DMS114 treated with DMSO at 0.1 percent for 48 hours (cell line): Measurements from ENCODE around the gene ZSCAN18.

ENCODE experiments used
- DNase-seq: peaks from one replicate; lab custom pipeline; 2025; ENCODE audit not compliant: unreplicated experiment; lab: John Stamatoyannopoulos, UW

The ZSCAN18 gene

DNA sequence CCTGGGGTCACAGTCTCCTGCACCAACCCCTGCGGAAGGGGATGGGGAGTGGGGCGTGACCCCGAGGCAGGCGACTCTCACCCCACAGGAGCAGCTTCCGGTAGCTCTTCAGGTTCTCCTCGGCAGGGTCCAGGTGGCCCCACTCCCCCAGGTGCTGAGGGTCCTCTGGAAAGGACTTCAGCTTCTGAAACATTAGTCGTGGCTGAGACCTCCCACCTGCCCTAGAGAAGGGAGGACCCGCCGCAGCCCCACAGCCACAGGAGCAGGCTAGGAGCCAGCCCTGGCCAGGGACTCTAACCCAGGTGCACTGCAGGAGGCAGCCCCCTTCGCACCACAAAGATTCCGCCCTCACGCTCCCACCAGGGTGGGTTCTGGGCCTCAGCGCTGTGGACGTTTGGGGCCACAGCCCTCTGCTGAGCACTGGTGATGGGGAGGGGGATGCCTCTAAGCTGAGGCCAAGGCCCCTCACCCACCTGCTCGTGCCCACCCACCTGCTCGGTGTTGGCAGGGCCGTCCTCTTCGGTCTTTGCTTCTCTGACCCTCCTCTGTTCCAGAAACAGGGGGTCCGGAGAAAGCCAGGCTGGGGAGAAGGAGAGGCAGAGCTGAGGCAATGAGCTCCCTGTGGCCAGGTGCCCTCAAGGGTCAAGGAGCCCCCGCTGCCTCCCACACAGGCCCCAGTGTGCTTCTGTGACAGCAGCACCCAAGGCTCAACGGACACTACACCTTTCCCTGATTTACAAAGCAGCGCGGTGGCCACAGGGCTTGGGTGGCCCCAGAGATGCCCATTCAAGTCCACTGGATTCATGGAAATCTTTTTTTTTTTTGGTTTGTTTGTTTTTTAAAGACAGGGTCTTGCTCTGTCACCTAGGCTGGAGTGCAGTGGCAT is 11.0 kb downstream of the ZSCAN18 start:
- DNase-seq, result no peak

DNA sequence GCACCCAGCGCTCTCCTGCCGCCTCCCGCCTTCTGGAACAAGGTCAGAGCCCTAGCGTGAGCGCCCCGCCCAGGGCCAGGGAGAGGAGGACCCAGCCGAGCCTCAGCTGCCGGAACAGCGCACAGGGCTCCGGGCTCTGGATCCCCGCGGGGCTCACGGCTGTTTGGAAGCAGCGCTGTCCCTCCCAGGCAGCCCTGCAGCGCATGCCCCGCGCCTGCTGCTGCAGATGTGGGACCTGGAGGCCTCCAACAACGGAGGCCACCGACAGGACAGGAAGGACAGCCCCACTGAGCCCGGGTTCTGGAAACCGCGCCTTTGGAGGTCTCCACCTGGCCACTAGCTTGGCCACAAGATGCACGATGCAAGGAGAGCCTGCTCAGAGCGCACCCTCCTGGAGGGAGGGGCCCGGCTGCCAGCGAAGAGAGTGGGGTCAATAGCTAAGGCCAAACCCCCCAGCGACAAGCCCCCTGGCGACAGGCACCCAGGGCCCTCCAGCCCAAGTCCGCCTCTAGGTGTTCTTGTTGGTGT is 12.6 kb downstream of the ZSCAN18 start:
- DNase-seq, result no peak

DNA sequence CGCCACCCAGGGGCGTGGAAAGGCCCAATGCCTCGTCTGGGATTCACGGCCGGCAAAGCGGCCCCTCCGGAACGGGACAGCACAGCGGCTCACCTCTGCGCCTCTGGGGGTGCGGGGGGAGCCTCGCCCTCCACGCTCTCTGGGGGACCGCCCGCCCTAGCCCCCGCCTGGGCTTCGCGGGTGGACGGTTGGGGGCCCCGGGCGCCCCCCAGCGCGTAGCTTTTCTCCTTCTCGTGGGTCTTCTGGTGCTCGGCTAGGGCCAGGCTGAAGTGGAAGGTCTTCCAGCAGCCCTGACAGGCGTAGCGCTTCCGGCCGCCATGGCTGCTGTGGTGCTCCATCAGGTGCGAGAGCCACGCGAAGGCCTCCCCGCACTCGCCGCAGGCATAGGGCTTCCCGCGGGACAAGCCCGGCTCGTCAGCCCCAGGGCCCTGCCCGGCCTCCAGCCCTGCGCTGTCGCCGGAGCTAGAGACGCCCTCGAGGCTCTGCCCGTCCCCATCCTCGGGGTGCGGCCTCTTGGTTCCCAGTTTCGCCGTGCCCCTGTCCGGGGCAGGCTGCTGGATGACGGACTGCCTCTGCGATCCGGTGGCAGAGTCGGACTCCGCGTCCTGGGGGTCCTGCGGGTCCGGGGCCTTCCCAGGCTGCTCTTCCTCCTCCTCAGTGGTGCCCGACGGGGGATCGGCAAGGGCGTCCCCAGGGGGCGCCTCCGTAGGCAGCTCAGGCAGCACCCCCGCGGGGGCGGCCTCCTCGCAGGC is 13.3 kb downstream of the ZSCAN18 start:
- no peak for DNase-seq

DNA sequence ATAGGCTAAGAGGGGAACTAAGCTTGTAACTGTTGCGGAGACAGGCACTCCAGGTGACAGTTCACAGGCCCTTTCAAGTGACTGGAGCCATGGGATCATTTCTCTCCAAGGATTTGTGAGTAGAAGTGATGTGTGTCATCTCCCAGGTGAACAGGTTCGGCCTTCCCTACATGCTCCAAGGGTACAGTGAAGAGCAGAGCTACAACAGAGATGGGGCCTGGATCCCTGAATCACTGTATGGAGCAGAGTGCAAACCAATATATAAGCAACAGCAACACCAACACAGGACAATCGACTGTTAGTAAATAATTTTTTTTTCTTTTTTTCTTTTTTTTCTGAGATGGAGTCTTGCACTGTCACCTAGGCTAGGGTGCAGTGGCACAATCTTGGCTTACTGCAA is 15.0 kb downstream of the ZSCAN18 start:
- no peak for DNase-seq

DNA sequence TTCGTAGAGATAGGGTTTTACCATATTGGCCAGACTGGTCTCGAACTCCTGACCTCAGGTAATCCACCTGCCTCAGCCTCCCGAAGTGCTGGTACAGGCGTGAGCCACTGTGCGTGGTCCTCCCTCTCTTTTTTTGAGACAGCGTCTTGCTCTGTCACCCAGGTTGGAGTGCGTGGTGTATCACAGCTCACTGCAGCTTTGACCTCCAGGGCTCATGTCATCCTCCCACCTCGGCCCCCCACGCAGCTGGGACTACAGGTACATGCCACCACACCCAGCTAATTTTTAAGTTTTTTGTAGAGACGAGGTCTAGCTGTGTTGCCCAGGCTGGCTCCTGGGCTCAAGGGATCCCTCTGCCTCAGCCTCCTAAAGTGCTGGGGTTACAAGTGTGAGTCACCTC is 18.2 kb downstream of the ZSCAN18 start:
- no peak for DNase-seq

DNA sequence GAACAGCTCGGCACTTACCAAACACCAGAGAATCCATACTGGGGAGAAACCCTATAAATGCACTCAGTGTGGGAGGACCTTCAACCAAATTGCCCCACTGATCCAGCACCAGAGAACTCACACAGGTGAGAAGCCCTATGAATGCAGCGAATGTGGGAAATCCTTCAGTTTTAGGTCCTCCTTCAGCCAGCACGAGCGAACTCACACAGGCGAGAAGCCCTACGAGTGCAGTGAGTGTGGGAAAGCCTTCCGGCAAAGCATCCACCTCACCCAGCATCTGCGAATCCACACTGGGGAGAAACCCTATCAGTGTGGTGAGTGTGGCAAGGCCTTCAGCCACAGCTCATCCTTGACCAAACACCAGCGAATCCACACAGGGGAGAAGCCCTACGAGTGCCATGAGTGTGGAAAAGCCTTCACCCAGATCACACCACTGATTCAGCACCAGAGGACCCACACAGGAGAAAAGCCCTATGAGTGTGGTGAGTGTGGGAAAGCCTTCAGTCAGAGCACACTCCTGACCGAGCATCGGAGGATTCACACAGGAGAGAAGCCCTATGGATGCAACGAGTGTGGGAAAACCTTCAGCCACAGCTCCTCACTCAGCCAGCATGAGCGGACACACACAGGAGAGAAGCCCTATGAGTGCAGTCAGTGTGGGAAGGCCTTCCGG is 30.7 kb downstream of the ZSCAN18 start:
- DNase-seq, result no peak

DNA sequence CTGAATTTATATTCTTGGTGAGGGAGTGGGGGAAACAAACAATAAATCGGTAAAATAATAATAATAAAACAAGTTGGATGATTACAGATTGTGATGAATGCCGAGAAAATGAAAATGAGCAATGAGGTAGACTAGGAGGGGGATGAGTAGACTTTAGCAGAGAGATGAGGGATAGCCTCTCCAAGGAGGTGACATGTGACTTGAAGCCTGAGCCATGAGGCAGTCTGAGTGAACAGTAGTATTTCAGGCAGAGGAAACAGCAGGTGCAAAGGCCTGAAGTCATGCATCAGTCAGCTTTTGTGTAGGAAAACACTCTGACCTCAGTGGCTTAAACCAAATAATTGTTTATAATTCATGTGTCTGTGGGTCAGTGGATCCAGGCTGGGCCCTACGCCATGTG is 34.3 kb downstream of the ZSCAN18 start:
- no peak for DNase-seq

DNA sequence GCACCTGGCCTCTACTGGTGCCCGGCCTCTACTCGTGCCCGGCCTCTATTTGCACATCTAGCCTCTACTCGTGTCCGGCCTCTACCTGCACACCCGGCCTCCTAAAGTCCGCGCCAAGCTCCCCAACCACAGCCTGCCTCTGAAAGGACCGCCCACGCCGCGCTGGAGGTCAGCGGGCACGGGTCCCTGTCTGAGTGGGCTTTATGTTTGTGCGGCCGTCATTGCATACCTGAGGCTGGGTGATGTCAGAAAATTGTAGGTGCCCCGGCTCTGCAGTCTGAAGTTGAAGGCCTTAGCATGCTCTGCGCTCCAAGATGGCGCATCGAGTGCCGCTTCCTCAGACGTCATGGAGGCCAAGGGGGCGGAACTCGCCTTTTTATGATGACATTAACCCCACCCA is 37.8 kb downstream of the ZSCAN18 start:
- DNase-seq, result no peak

DNA sequence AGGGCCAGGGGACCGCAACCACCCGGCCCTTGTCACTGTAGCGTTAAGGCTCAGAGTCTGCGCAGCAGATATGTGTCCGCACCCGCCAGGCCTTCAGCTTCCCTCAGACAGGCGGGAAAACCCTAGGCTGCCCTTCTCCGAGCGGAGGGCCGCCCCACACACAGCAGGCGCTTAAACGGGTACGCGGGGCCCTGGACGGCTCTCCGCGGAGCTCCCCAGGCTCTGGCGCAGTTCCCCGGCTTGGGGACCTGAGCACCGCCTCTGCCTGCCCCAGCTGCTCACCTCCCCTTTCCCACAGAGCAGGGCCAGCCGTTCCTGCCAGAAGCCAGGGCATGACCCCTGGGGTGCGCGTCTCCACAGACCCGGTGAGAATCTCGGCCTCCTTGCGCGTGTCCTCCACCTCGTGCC is 38.4 kb downstream of the ZSCAN18 start:
- no peak for DNase-seq

DNA sequence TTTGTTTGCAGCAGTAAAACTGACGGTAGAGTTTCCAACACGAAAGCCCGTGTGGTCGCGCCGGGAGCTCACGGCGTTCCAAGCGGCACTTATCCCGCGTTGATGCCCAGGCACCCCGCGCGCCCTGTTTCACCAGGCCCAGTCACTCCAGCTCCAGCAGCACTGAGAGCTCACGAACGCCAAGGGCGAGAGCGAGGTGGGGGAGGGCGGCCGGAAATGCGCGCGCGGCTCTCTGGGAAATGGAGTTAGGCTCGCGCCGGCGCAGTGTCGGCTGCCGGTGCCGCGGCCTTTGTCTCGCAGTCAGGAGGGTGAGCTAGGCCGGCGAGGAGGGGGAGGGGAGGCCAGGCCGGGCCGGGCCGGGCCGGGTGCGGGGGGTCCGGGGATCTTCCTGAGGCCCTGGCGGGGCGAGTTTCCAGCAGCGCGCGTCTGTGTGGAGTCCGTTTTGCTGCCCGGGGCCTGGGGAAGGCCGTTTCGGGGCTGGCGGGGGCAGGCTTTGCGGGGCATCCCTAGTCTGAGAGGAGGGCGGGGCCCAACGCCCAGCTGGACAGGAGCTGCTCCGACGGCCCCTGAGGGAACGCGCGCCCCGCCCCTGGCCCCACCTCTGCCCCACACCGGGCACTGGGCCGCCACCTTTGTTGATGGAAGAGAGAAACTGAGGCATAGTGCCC is 38.9 kb downstream of the ZSCAN18 start, which contains the start of gene ZNF135:
ZNF135 (plus strand) TSS at position 280 of the 668 bp plus-strand sequence. CDS start 721 bp downstream, outside the sequence.
- DNase-seq, result peak; percentile 81

DNA sequence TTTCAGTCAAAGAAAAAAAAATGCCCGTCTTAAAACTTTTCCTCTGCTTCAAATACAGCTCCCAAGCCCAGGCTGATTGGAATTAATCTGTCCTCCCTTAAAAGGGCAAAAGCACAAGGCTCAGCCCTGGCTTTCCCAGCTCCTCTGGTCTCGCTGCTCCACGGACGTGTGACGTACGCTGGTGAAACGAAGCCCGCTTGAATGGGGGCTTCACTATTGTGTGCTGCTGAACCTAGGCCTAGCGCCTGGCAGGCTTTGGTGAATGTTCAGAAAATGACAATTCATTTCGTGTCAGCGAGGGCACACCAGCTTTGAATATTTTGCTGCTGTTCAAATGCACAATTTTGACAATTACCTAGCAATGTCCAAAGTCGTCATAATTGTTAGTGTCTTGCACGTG is 39.6 kb downstream of the ZSCAN18 start:
- DNase-seq, result no peak

DNA sequence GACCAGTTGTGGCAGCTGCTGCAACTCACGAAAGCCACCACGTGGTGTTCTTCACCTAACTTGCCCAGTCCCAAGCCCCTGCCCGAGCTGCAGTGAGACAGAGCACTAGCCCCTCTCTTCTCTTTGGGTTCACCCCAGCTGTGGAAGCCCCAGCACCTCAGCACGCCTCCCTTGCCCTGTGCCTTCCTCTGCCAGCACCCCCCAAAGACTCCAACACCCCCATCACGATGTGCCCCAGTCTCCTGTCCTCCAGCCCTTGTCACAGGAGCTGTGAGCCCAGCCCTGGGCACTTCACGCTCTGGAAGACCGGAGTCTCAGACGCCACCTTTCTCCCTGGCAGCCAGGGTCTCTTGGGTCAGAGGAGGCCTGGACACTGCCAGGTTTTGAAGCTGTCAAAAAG is 41.2 kb downstream of the ZSCAN18 start:
- DNase-seq, result no peak

DNA sequence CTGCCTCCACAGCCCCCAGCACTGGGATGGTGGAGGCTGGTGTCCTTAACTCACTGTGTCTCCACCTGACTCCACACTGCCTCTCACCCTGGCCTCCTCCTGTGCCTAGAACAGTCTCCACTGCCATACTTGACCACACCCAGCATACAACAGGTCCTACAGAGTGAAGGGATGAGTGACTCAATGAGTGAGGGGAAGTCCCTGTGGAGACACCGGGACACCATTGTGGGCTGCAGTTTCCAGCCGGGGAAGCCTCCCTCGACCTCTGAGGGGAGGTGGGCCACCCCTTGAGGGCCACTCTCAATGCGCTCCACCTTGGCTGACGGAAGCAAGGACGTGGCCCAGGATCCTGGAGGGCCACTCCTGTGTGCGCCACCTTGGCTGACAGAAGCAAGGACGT is 41.8 kb downstream of the ZSCAN18 start:
- no peak for DNase-seq

DNA sequence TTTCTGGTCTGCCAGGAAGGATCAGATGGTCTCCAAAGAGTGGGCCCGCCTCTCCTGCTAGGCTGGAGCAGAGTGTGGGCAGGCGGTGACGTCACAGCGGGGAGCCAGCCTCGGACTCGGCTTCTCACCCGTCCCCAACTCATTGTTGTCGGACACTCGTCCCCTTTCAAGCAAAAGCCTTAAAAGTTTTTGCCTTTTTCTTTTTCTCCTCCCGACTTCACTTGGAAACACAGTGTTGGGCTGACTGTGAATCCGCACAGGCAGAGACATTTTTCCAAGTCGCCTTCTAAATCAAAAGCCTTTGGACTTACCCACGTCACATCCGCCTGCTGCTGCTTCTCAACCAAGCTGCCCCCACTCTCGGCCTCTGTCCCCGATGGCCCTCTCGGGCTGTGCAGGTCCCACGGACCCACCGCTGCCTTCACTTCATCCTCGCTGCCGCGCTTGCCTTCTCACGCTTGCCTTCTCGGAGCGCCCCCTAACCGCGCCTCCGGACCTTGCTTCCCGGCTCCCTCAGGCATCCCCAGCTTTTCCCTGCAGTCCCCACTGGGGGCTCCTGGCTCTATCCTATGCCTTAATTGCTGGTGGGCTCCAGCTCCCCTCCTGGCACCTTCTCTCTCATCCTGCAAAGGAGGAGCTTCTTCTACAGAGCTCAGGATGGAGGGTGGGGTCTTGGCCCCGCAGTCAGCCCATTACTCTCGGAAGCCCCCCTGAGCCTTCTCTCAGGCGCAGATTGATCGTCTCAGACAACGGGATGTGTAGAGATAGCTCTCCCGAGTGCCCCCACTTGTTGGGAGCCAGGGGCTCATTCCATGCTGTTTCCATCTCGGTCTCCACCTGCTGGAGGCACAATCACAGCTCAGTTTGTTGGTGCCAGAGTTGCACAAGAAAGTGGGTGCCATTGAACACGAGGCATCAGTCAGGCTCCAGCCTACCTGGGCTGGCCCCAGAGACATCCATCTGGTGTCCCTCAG is 42.8 kb downstream of the ZSCAN18 start:
- DNase-seq, result peak; percentile 56

DNA sequence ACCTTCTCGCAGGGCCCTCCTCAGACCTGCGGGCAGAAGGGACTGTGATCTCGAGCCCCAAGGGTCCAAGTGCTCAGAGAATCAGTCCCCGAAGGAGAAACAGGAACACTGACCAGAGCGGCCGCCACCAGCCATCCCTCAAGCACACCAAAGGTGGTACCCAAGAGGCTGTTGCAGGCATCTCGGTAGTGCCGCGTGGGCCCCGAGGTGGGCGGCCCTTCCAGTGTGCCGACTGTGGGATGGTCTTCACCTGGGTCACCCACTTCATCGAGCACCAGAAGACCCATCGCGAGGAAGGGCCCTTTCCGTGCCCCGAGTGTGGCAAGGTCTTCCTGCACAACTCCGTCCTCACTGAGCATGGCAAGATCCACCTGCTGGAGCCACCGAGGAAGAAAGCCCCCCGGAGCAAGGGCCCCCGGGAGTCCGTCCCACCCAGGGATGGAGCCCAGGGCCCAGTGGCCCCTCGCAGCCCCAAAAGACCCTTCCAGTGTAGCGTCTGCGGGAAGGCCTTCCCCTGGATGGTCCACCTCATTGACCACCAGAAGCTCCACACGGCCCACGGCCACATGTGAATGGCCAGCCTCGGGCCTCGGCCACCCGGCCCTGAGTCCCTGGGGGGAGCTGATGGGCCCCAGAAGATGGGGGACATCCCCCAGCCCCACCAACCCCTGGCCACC is 44.4 kb downstream of the ZSCAN18 start:
- no peak for DNase-seq

DNA sequence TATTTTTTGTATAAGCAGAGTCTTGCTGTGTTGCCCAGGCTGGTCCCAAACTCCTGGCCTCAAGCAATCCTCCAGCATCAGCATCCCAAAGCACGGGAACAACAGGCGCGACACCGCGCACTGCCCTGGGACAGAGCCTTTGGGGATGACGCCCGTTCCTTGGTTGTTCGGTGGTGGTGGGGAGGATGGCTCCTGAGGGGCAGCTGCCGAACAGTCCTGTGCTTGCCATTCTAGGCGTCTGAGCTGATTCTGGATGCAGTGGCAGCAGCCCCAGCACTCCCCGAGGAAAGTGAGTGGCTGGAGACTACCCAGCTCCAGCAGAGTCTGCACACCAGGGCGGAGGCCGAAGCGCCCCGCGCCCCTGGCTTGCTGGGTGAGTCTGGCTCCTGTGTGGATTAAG is 45.8 kb downstream of the ZSCAN18 start:
- DNase-seq, result no peak

DNA sequence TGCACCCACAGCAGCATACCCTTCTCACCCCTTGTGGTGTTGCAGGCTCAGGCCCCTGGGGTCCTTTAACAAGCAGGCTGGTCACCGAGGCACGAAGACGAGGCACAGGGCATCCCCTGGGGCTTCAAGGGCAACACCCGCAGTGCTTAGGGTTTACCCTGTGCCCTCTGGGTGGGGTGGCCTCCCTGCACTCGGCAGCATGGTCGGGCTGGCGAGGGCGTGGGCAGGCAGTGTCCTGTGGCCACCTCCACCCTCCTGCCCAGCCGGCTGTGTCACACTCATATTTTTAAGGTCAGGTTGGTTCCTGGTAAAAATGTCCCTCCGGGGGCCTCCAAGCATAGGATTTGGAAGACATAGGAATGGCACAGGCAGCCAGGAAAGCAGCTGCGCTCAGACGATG is 50.4 kb downstream of the ZSCAN18 start:
- DNase-seq, result no peak

DNA sequence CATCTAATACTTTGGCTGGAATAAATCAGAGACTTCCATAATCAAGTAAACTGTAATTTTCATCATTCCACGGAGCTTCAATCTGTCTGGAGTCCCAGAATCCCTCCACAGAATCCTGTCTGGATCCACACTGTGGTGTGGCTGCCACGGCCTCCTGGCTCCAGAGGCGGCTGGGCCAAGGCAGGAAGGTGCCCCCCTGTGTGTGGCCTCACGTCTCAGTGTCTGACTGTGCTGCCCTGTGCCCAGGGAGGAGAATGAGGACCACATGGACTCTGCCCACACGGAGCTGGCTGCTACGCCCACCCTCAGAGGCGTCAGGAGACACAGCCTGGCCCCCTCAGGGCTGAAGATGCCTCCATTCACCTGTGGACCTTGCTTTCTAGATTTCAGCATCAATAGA is 51.2 kb downstream of the ZSCAN18 start:
- no peak for DNase-seq

DNA sequence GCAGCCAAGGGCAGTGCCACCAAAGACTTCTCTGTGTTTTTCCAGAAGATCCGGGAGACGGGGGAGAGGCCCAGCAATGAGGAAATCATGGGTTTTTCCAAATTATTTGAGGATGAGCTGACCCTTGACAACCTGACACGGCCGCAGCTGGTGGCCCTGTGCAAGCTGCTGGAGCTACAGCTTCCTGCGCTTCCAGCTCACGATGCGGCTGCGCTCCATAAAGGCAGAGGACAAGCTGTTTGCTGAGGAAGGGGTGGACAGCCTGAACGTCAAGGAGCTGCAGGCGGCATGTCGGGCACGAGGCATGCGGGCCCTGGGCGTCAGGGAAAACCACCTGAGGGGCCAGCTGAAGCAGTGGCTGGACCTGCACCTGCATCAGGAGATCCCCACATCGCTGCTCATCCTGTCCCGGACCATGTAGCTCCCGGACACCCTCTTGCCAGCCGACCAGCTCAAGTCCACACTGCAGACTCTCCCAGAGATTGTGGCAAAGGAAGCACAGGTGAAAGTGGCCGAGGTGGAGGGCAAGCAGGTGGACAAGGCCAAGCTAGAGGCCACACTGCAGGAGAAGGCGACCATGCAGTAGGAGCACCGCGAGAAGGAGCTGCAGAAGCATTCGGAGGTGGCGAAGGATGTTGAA is 52.5 kb downstream of the ZSCAN18 start:
- DNase-seq, result no peak
